GM19452 (cell line): ENCODE results near the gene TIPARP.
"Not testable (repeated sequence)": the region's sequence is repeated elsewhere in the genome, so short reads cannot be mapped to it uniquely, and the experiment has no call there.

Source experiments
- ATAC-seq: cut with Tn5 transposase; IDR thresholded peaks from one replicate; pipeline ENCODE4 v1.9.1; 2021; ENCODE audit not compliant: unreplicated experiment

TIPARP gene

GRCh38 chr3:156707588-156707987 is 33.2 kb downstream of the TIPARP start:
- no peak for ATAC-seq

- ATAC-seq = no peak
These were observed 36.0 kb downstream of the TIPARP start for GRCh38 chr3:156710429-156710828.

GRCh38 chr3:156711113-156711512 is 36.7 kb downstream of the TIPARP start:
- ATAC-seq = no peak

GRCh38 chr3:156711944-156712343 is 37.6 kb downstream of the TIPARP start:
- peak; percentile 88 for ATAC-seq

- no peak for ATAC-seq
These were observed 41.9 kb downstream of the TIPARP start for GRCh38 chr3:156716105-156716862.

- no peak for ATAC-seq
These were observed 44.4 kb downstream of the TIPARP start for GRCh38 chr3:156718622-156719306.

GRCh38 chr3:156720826-156721225 is 46.4 kb downstream of the TIPARP start:
- no peak for ATAC-seq

- ATAC-seq = no peak
These were observed 47.6 kb downstream of the TIPARP start for GRCh38 chr3:156721687-156722618.

GRCh38 chr3:156723182-156723619 is 48.8 kb downstream of the TIPARP start:
- ATAC-seq = no peak

- no peak for ATAC-seq
These were observed 51.3 kb downstream of the TIPARP start for GRCh38 chr3:156725682-156726081.

GRCh38 chr3:156726456-156726855 is 52.1 kb downstream of the TIPARP start:
- ATAC-seq = no peak

GRCh38 chr3:156727519-156728205 is 53.3 kb downstream of the TIPARP start:
- ATAC-seq = peak; percentile 87

GRCh38 chr3:156728267-156728985 is 54.0 kb downstream of the TIPARP start:
- no peak for ATAC-seq

GRCh38 chr3:156729460-156730179 is 55.2 kb downstream of the TIPARP start:
- ATAC-seq = no peak

- no peak for ATAC-seq
These were observed 57.4 kb downstream of the TIPARP start for GRCh38 chr3:156731813-156732212.

- ATAC-seq = no peak
These were observed 57.9 kb downstream of the TIPARP start for GRCh38 chr3:156732261-156732660.

GRCh38 chr3:156732715-156733421 is 58.5 kb downstream of the TIPARP start:
- ATAC-seq = no peak

GRCh38 chr3:156734661-156735060 is 60.3 kb downstream of the TIPARP start:
- not testable (repeated sequence) for ATAC-seq

- ATAC-seq = no peak
These were observed 61.1 kb downstream of the TIPARP start for GRCh38 chr3:156735471-156735870.
